M059J (cell line): ENCODE results near the gene JMJD4. TPM values are rescaled to one million over a fixed set of nuclear protein-coding genes. Genes with fewer than 3 reads are reported as not detected.
"Not testable (repeated sequence)": the region's sequence is repeated elsewhere in the genome, so short reads cannot be mapped to it uniquely, and the experiment has no call there.

Source experiments
- DNase-seq: peaks from one replicate; pipeline ENCODE4 v3.0.0-alpha.2; 2012; ENCODE audit warnings: low read depth
- total RNA-seq: library from RNA; depleted of rRNA; stranded (reverse); fragments of >200 nt; shearing (Covaris generic); gene quantifications from 2 replicates; pipeline ENCODE4 v1.2.3, GENCODE V29; 2014

The JMJD4 gene
- total RNA-seq, 1 experiment from 2014 or later: 18.8 TPM

DNA sequence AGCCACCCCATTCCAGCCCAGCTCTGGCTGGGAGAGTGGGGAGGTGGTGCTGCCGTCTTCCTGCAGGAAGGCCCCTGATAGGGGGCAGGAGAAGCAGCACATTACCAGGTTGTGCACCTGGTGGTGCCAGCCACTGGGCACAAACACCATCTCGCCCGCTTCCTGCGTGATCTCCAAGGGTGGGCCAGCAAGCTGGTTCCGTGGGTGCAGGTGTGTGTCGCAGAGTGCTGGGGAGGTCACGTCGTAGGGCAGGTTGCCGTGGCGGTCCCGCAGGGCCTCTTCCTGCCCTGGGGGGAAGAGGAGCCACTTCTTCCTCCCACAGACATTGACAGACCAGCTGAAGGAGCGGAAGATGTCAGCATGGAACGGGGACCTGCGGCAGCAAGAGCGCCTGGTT, 1.8 kb downstream of the JMJD4 start:
- DNase-seq: no peak

DNA sequence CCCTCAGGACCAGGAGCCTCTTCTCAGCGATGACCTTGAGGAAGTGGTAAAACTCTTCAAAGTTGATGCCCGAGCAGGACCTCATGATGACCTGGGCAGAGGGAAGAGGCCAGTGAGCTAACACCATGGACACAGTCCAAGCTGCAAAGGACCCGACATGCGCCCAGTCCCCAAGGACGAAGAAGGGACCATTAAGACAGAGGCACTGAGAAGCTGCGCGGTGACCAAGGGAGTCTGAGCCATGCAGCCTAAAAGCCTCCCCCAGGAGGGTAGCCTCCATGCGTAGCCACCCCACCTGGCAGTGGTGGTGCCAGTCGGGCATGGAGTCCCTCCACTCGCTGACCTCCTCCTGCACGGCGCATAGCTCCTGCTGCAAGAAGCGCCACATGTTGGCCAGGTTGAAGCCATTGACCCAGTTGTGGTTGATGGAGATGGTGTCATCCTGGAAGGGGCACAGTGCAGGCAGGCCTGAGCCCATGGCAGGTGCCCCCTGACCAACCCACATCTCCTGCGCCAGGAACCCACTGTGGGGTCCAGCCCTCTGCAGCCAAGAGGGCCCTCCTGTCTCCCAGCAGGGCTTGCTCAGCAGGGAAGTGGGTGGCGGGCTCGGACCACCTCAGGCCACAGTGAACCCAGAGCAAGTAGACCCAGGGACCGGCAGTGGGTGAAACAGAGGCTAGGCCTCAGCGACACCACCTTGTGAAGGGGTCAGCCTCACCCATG, 2.4 kb downstream of the JMJD4 start:
- DNase-seq: no peak

DNA sequence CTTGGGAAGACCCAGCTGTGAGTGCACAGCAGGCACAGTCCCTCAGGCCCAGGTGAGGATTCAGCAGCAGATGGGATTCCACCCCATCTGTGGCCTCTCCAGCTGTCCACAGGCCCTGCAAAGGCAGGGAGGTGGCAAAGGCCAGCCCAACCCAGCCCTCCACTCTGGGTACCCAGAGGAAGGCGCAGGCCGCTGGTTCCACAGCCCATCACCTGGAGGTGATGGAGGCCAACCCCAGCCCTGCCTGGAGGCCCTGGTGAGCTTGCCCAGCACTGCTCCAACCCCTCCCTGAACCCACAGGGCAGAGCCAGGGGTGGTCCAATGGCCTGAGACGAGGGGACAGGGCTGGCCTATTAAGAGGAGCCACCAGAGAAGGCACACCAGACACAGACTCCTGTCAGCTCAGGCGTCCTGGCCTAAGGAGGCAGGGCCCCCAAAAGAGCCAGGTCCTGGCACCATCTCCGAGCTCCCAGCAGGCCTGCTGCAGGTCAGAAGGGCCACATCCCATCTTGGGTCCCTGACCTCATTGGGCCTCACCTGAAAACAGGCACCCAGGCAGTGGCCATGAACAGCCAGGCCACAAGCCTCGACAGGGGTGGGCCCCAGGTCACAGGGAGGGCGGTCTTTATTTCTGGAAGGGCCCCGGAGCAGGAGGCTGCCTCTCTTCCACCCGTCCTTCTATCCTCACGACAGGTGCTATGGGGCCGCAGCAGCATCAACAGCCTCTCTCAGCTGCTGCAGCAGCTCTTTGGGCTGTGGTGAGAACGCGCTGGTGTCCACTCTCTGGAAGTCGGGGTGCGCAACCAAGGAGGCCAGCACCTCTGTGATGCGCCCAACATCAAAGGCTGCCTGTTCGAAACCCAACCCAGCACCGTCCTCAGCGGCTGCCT, 3.2 kb downstream of the JMJD4 start:
- DNase-seq: no peak

DNA sequence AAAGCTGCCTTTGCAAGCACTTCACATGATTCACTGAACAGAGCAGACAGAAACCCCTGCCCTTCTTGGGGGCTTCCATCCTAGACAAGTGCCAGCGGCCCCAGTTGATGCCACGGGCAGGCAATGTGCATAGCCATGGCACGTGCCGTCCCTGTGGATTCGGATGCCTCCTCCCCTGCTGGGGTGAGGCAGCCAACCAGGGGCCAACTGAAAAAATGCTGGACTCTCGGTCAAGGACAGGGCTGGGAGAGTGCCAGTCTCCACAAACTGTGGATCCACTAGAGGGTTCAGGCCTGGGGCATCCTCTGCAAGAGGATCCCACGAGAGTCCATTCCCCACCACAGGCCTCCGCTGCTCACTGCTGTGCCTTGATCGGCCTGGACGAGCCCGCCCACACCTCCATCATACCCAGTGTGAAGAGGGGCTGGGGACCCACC, 3.8 kb downstream of the JMJD4 start:
- DNase-seq: no peak

DNA sequence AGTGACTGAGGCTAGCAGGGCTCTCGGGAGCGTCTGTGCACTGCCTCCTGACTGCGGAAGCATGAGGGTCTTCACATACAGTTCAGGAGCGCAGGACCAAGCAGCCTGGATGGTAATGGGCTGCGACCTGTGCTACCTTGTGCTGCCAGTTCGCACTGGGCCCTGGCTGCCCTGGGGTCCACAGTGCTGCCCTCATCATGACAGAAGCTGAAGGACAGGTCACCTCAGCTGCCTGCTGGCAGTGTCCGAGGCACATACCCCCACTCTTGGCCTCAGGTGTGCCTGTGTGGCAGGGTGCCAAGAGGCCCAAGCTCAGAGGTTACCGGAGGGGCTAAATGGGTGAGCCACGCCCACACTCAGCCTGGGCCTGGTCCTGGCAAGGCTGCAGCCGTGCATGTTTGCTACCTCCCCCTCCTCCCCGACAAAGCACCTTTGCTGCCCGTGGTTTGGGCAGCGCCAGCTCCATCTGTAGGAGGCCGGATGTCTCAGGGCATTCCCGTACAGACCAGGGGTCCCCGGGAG, 4.4 kb downstream of the JMJD4 start:
- no peak for DNase-seq

DNA sequence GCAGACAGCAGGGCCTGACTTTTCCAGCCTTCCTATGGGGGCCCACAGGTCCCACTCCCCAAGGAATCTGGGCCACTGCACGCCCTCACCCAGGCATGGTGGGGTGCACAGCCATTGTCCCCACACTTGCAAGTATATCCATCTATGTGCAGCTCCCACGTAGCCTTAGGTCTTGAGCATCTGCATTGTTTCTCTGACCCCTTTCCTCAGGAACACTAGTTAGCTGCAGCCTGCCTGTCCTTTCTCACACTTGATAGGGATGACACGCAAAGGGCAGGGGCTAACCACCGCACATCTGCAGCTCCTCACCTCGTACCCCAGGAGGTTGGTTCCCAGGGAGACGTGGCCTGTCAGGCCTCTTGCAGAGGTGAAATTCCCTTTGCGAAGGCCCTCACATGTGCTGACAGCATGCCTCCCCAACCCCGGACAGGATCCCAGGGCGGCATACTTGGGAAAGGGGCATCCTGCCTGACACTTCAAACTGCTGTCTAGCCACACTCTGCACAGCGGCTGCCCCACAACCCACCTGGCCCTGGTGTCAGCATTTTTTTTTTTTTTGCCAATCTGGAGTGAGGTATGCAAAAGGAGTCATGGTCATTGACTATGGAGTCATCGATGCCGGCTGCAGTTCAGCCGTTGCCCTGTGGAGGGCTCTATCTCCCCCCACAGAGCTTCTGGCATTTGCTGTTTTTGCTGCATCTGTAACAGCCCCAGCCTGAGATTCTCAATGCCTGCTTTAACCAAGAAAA, 5.0 kb downstream of the JMJD4 start:
- peak; percentile 58 for DNase-seq

DNA sequence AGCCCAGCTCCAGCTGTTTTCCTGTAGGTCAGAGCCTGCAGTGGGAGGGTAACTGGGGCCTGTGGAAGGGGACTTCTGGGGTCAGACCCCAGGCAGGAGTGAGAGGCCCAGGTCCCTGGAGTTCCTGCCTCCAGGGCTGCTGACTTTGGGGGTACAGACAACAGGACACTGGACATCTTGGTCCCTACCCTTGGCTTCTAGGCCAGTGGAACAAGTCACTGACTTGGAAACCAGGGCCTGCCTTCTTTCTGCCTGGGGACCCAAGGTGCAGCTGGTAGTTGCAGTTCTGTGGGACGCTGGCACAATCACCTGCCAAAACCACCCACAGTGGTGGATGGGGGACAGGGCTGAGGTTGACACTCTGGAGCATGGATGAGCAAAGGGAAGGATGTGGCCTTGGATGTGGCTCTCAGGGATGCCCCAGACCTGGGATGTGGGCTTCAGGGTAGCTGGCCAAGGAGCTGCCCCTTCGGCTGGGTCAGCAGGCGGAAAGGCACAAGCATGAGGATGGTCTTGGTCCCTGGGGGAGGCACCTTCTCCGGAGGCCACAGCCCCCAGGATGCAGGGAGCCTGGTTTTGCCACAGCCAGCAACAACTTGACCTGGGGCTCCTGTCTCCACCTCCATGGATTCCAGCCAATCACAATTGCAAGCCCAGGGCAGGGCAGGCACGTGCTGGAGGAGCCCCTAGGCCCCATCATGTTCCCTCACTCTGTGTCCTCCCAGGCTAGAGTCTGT, 5.8 kb downstream of the JMJD4 start:
- peak; percentile 11 for DNase-seq

DNA sequence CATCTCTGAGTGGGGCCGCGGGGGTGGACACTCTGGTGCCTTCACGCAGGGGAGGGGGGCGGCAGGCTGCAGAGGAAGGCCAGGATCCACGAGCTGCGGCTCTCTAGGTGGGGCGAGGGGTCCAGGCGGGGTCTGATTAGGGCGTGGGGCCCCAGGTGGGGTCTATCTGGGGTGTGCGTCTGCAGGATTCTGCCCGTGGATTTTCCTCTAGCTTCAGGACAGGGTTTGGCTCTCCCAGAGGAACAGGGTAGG, 6.3 kb downstream of the JMJD4 start:
- no peak for DNase-seq

DNA sequence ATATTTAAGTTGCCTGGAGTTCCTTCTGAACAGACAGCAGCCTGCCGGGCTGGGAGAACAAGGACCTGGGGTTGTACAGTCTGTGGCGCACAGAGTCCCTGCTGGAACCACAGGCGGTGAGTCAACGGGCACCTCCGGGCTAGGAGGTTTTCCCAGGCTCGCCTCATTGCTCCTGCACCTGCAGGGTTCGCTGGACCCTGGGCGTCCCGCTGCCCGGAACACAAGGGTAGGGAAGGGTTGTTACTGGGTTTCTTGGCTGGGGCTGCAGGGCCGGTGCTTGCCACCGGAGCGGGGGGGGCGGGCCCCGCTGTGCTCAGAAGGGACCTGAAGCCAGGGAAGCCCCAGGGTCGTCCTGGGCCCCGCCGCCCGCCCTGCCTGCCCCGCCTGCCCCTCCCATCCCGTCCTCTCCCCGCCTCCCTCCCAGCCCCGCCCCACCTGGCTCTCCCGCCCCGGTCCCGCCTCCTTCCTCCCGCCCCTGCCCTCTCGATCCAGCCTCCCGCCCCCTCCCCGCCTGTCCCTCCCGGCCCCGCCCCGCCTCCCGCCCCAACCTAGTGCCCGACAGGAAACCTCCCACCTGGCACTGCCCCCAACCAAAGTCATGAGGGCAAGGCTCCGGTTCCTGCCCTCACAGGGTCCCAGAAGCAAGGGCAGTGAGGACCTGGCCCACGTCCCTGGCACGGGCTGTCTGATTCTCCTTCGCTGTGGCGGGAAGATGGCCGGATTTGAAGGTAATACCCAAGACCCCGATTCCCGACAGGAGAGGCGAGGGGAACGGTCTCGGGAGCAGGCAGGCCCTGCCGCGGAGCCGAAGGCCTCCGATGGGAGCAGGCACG, 6.8 kb downstream of the JMJD4 start:
- peak; percentile 90 for DNase-seq

DNA sequence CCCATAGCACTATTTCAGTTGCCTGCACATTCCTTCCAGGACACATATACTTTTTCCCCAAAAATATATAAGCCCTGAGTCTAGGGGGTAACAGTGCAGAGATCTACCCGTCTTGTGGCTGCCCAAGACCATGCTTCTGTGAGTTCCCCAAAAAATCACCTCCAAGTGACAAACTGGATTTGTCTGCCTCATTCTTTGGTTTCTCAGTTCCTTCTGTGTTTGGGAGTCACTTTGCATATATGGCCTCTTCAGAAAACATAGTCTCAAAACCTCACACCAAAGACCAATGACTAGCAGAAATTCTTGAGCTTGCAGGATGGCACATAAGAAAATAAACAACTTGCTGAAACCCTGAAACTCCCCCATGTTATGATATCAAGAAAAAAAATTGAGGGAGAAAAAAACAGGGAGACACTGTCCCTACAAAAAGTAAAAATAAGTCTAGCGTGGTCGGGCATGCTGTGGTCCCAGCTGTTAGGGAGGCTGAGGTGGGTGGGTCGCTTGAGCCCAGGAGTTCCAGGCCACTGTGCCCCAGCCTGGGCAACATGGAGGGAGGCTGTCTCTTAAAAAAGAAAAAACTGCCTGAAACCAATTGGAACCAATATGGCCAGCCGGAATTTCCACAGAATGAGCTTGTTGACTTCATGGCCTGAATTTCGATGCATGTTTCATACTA, 8.0 kb downstream of the JMJD4 start:
- no peak for DNase-seq

DNA sequence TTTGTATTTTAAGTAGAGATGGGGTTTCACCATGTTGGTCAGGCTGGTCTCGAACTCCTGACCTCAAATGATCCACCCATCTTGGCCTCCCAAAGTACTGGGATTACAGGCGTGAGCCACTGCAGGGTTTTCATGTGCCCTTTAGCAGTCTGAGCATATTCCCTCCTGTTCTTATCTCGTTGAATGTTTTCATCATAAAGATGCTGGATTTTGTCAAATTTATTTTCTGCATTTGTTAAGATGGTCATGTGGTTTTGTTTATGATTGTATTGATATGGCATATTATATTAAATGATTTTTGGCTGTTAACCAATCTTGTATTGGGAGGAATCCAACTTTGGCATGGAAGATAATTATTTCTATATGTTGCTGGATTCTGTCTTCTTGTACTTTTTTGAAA, 8.8 kb downstream of the JMJD4 start:
- no peak for DNase-seq

DNA sequence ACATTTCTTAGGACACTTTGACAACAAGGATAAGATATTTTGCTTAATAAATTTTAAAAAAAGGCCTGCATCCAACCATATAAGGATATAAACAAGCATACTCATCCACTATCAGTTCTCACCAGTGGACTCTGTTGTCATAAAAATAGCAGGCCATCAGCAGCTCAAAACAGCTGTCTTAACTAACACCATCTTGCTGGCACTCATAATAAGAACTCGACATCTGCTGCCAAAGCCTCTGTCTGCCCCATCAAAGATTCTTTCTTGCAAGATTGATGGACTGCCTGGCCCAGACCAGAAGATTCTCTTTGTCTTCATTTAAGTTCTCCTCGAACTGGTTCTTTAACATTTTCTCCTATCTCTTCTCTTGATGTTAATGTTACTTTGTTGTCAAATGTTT, 10.1 kb downstream of the JMJD4 start:
- no peak for DNase-seq

DNA sequence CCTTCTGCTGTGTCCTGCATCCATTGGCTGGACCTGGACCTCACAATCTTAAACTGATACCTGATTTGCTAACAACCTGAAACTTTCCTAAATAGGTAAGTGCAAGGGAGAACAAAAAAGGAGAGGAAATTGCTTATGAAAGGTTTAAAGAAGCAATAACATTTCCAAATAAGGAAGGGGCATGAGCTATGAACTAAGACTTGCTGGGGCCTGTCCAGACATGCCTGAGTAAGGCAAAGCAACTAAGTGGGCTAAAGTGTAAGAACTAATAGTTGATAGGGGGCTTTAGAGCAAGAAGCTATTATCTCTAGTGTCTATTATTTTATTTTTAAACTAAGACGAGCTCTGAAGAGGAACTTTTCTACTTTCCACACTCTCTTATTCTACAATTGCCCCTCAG, 11.6 kb downstream of the JMJD4 start:
- DNase-seq: no peak

DNA sequence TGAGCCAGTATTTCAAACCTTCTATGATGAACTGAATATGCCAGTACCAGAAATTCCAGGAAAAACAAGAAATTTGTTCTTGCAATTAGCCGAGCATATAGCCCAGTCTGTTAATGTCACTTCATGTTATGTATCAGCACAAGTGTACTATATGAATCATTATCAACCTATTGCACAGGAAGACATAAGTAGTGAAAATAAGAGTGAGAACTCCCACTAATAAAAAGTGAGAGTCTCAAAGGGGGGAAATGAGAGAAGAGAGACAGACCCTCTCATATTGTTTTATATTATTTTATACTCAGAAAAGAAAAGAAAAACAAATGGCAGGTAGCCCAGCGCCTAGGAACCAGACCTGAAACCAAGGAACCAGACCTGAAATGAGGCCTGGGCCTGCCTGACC, 16.2 kb downstream of the JMJD4 start:
- DNase-seq: no peak

DNA sequence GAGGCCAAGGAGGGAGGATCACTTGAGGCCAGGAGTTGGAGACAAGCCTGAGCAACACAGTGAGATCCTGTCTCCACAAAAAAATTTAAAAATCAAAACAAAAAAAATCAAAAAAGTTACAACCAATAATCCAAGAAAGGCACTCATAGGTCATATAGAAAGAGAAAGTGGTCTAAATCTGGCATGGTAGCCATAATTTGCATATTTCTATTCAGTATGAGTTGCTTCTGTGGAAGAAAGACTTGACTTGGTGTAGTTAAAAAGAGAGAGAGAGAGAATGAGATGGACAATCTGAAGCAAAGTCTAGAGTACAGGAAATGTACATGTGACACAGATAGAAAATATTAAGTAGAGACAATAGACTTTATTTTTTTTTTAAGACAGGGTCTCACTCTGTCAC, 22.5 kb downstream of the JMJD4 start:
- DNase-seq: no peak

DNA sequence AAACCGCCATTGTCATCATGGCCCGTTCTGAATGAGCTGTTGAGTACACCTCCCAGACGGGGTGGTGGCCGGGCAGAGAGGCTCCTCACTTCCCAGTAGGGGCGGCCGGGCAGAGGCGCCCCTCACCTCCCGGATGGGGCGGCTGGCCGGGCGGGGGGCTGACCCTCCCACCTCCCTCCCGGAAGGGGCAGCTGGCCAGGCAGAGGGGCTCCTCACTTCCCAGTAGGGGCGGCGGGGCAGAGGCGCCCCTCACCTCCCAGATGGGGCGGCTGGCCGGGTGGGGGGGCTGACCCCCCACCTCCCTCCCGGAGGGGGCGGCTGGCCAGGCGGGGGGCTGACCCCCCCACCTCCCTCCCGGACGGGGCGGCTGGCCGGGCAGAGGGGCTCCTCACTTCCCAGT, 24.6 kb downstream of the JMJD4 start:
- not testable (repeated sequence) for DNase-seq

DNA sequence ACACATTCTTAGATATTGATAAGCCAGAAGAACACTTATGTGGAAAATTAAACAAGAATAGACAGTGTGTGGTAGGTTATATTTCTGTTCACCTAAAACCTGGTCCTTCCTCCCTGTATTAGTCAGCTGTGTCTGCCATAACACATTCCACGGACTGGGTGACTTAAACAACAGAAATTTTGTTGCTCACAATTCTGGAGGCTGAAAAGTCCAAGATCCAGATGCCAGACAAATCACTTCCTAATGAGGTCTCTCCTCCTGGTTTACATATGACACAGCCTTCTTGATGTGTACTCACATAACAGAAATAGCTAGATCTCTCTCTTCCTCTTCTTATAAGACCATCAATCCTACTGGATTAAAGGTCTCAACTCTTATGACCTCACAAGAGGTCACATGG, 25.7 kb downstream of the JMJD4 start:
- peak; percentile 7 for DNase-seq

DNA sequence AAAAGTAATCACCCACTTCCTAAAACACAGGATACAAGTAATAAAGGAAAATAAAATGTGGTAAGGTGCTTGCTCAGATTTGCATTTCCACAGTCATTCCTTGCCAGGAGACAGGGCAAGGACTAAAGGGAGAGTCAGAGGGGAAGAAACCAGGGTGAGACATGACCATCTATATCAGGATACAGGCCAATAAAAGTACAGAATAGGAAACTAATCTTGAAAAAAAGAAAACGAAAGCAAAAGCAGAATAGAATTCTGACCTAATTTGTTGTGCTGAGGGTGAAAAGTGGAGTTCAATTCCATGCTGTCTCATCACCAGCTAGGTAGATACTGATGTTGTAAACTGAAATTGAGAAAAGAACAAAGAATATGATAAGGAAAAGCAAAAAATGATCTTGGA, 27.3 kb downstream of the JMJD4 start:
- DNase-seq: peak; percentile 18

DNA sequence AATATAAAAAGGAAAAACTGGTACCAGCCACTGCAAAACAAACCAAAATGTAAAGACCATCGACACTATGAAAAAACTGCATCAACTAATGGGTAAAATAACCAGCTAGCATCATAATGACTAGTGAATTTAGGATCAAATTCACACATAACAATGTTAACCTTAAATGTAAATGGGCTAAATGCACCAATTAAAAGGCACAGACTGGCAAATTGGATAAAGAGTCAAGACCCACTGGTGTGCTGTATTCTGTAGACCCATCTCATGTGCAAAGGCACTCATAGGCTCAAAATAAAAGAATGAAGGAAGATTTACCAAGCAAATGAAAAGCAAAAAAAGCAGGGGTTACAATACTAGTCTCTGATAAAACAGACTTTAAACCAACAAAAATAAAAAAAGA, 33.5 kb downstream of the JMJD4 start:
- not testable (repeated sequence) for DNase-seq

DNA sequence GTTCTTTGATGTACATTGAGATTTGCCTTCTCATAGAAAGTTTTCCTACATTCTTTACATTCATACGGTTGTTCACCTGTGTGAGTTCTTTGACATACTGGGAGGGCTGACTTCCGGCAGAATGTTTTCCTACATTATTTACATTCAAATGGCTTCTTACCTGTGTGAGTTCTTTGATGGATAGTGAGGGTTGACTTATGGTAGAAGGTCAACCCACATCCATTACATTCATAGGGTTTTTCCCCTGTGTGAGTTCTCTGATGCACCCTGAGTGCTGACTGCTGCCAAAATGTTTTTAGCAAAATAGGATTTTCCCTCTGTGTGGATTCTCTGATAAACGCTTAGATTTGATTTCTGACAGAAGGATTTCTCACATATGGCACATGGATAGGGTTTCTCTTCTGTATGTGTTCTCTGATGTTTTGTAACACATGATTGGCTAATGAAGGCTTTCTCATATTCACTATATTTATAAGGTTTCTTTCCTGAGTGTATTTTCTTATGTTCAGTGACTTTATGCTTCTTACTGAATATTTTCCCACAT, 37.7 kb downstream of the JMJD4 start:
- DNase-seq: no peak
